IPS-NIHi11 (cell line): ENCODE data around the gene PALLD.
"Not testable (repeated sequence)": the region's sequence is repeated elsewhere in the genome, so short reads cannot be mapped to it uniquely, and the experiment has no call there.

Experiments used
- DNase-seq: peaks from one replicate; pipeline ENCODE4 v3.0.0; 2012; ENCODE audit warnings: mixed read lengths, low spot score

PALLD gene

GRCh38 chr4:168491563-168491962, 5.3 kb upstream of the PALLD start:
- DNase-seq: no peak

DNA sequence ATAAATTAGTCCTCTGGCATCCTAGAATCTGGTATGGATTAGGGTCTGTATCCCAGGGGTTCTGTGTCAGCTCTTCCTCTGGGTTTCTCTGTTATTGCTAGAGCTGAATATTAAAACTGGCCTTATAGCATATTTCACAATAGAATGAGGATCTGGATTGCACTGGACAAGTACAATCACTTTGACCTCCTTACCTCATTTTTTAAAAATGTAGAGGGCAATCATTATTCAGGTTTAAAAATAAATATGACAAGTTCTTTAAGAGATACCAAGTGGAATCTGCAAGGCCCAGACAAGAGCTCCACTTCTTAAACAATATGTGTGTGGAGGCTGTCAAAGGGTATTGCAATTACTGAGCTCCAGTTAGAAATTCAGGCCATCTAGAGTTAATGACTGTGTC, 1.4 kb downstream of the PALLD start:
- no peak for DNase-seq

GRCh38 chr4:168499241-168499640, 2.4 kb downstream of the PALLD start:
- no peak for DNase-seq

GRCh38 chr4:168501407-168501806, 4.6 kb downstream of the PALLD start:
- no peak for DNase-seq

DNA sequence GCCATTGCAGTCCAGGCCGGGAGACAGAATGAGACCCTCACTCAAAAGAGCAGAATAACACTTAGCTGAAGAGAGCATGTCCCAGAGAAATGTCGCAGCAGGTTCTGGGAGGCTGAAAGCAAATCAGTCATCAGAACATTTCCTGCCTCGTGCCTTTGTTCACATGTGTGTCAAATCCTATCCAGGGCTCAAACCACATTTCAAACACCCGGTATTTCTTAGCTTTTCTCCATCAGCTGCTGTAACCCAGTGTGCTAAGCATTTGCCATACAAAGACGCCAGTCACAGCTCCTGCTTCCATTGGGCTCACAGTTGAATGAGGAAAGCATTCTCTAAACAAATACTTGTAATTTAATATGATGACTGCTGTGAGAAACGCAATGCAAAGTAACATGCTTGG, 6.0 kb downstream of the PALLD start:
- DNase-seq: no peak

- no peak for DNase-seq
These were observed 7.0 kb downstream of the PALLD start for GRCh38 chr4:168503652-168504362.

DNA sequence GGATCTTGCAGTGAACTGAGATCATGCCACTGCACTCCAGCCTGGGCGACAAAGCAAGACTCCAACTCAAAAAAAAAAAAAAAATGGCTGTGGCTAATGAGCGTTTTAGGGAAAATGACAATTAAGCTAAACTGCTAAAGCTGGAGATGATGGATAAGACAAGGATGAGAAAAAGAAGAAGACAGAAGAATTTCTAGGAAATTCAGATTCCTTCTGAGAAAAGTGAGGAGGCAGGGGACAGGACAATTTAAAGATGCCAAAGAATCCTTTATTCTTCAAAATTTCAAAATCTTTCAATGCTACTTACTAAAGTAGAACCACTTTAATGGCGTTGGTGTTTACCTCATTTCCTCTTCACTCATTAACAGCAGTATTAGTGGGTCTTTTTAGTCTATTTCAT, 7.7 kb downstream of the PALLD start:
- DNase-seq: no peak

- DNase-seq: no peak
These were observed 9.2 kb downstream of the PALLD start for GRCh38 chr4:168506014-168506413.

GRCh38 chr4:168507178-168507815, 10.4 kb downstream of the PALLD start:
- no peak for DNase-seq

- DNase-seq: no peak
These were observed 11.8 kb downstream of the PALLD start for GRCh38 chr4:168508683-168509082.

GRCh38 chr4:168509786-168510185, 12.9 kb downstream of the PALLD start:
- DNase-seq: no peak

DNA sequence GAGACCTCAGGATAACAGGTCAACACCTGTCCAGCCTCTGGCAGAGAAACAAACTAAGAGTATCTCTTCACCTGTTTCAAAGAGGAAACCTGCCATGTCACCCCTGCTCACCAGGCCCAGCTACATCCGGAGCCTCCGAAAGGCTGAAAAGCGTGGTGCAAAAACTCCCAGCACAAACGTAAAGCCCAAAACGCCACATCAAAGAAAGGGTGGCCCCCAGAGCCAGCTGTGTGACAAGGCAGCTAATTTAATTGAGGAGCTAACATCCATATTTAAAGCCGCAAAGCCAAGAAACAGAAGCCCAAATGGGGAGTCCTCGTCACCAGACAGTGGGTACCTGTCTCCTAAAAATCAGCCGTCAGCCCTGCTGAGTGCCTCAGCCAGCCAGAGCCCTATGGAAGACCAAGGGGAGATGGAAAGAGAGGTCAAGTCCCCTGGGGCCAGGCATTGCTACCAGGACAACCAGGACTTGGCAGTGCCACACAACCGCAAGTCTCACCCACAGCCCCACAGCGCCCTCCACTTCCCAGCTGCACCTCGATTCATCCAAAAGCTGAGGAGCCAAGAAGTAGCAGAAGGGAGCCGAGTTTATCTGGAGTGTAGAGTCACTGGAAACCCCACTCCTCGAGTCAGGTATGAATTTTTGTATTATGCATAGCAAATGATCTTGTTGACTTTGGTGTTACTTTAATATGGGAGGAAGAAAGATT, 15.1 kb downstream of the PALLD start:
- DNase-seq: no peak

- DNase-seq: not testable (repeated sequence)
These were observed 17.0 kb downstream of the PALLD start for GRCh38 chr4:168513826-168514225.

DNA sequence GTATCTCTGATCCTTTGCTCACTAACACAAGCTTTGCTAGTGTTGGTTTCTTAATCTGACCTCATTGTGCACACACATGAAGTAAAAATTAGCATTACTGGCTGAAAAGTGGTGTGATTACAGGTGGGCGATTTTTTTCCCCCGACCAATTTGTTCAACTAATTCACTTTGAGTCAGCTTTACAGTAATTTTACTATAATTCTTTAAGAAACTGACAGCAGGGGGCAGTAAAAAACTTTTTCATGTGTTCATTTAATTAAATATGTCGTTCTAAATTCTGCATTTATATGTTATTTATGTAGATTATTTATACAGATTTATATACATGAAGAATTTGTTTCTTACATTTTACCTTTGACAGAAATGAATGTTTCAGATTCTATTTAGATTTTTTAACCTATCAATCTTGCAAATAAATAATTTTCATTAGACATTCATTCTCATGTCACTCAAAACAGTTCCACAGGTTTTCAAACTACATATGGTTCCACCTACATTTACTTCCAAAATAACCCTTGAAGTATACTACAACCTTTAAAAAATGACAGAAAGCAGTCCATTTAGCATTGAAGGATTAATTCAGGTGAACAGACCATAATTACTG, 17.5 kb downstream of the PALLD start:
- no peak for DNase-seq

GRCh38 chr4:168515222-168516011, 18.6 kb downstream of the PALLD start:
- no peak for DNase-seq

GRCh38 chr4:168516841-168517240, 20.0 kb downstream of the PALLD start:
- DNase-seq: no peak

DNA sequence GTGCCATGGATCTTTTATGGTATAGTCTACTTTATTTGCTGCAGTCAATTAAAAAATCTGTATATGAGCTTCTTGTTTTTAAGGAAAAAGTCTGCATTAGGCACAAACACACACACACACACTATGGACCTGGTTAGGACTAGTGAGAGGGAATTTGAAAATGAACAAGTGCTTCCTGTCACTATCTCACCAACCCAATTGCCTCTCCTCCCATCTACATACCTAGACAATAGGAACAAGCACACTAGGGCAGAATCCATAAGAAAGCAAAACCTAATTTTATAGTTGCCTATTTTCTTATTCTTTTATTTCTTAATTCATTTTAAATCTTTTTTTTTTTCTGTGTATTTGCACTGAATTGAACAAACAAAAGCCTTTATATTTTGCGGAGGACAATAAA, 22.7 kb downstream of the PALLD start:
- DNase-seq: no peak

DNA sequence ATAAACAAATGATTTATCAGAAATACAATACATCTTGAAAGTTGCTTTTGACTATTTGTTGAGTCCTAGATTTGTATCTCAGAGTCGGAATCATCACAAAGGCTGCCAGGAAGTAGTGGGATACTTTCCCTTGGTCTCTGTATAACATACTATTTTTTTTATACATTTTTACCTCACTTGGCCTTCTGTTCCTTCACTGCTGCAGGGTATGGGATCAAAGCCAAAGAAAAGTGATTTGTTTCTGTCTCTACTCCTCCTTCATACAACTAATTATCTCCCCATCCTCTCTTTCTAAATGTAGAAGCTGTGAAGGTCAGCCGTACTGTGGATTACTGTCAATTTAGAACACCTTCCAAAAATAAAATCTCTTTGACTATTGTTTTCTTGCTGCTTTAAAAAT, 24.9 kb downstream of the PALLD start:
- no peak for DNase-seq

DNA sequence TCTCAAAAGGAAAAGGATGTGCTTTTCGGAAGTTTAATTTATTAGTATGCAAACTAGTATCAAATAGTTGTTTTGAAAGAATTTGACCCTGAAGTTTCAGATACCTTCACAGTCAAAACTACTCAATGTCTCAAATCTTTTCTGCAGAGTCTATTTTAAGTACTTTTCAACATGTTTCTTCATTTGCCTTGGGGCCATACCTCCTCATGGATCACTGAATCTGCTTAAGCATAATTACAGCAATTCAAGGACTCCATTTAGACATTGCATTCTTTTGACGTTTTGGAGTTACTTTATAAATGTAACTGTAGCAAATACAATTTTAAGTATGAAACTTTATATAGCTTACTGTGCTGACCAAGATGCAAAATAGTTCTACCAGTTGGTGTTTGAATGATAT, 25.5 kb downstream of the PALLD start:
- no peak for DNase-seq

- no peak for DNase-seq
These were observed 26.1 kb downstream of the PALLD start for GRCh38 chr4:168522829-168523489.

GRCh38 chr4:168524006-168524405, 27.2 kb downstream of the PALLD start:
- DNase-seq: no peak

DNA sequence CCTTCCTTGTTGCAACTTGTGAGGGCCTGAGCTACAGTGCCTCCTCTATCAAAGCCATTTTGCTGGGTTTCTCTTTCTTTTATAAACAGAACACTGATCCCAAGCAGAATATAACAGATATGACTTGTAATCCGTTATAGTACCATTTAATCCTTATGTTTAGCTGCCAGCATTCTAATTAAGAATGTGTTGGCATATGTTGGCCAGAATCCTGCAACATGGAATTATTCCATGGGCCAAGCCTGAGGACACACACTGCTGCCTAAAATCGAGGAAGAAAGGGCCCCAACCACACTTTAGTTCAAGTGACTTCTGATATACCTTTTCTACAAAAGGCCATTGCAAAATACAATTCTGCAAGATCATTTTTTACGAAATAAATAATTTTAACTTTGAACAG, 28.0 kb downstream of the PALLD start:
- DNase-seq: no peak
